Activated CD4-positive, alpha-beta T cell treated with anti-CD3 and anti-CD28 coated beads for 1 hour (primary cell): ENCODE measurements around the gene DNAI4.
"Not testable (repeated sequence)": the region's sequence is repeated elsewhere in the genome, so short reads cannot be mapped to it uniquely, and the experiment has no call there.

Source experiments
- DNase-seq: peaks from one replicate; pipeline ENCODE4 v3.0.0-alpha.2; 2020

Gene DNAI4

DNA sequence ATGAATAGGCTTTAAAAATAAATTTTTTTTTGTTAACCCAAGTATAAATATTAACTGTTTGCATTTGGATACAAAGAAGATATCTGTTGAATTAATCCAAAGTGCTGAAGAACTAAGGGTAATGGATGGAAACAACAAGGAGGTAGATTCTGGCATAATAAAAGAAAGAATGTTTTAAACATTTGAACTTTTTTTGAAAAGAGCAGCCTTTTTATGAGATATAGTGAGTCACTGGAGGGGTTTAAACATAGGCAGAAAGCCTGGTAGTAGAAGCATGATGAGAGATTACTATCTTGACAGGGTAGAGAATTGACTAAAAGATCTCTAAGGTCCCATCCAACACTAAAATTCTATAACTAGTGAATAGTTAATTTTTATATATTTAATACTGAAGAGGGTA, 2.9 kb upstream of the DNAI4 start:
- no peak for DNase-seq

DNA sequence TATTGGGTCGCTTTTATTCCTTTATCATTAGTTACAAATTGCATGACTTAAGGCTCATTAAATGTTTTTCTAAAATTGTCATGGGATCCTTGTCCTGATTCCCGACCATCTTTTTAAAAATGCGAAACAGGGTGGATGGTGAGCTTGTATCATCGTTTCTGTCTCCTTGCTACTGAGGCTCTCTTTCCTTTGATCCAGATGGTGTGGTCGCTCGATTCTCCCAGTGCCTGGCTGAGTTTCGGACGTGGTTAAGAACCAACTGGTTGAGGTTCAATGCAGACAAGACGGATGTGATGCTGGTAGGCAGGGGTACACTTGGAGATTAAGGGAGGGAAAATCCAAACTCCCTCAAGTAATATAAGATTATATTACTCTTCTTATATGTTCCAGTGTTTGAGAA, 1.3 kb upstream of the DNAI4 start:
- DNase-seq, result no peak

- no peak for DNase-seq
These were observed 878 bp upstream of the DNAI4 start for GRCh38 chr1:66925558-66925910.

DNA sequence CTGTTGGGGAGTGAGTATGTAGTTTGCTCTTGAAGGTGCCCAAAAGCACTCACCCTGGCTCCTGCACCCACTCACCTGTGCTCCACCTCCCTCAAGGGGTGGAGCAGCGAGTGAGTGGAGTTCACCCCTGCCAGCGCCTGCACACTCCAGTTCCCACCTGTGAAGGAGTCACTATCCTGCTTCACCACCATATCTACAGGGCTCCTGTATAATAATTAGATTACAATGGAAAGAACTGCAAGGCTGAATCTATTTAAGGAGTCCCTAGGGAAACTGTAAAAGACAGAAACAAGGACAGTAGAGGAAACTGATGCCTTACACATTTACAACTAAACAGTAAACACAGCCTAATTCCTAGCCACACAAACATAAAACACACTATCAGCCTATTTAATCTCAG, 4.1 kb downstream of the DNAI4 start:
- no peak for DNase-seq

DNA sequence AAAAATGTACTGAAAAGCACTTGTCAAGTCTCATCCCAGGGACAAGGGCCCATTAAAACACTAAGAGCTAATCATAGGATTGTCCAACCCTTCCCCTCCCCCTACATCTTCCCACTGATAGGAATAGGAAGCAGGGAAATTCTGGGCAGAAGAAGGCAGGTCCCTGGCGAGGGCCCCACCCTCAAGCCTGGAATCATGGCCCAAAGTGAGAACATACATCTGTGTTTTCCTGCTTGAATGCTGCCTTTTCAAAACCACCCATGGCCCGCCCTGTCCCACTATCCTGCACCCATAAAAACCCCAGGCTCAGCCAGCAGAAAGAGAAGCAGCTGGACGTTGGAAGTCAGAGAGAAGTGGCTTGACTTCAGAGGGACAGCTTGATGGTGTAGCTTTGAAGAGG, 4.8 kb downstream of the DNAI4 start:
- no peak for DNase-seq

DNA sequence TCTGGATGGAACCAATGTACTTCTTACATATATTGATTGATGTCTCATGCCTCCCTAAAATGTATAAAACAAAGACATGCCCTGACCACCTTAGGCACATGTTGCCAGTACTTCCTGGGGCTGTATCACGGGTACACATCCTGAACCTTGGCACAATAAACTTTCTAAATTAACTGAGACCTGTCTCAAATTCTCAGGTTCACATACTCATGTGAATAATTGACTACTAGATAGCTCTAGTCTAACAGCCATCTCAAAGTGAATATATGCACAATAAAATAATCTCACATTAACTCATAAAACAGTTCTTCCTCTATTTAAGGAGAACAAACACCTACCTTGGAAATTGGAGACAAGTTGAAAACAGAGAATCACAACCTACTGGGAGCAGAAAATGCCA, 5.6 kb downstream of the DNAI4 start:
- no peak for DNase-seq

DNA sequence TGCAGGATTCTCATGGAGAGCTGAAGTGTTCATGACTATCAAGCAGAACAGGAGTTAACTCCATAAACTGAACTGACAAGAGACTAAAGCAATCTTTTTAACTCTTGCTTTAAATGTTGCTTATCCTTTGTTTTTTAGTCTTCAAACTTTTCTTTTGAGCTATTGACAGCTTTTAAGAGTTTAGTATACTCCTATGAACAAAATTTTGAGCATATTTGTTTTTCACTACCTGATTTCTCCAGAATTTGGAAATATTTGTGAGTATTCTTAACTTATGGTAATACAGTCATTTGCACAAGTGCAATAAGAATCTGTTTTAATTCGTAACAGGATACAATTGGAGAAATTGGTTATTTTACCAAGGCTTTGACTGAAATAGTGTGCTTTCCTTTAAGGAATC, 7.2 kb downstream of the DNAI4 start:
- DNase-seq, result no peak

GRCh38 chr1:66916320-66916719, 8.3 kb downstream of the DNAI4 start:
- DNase-seq, result no peak

DNA sequence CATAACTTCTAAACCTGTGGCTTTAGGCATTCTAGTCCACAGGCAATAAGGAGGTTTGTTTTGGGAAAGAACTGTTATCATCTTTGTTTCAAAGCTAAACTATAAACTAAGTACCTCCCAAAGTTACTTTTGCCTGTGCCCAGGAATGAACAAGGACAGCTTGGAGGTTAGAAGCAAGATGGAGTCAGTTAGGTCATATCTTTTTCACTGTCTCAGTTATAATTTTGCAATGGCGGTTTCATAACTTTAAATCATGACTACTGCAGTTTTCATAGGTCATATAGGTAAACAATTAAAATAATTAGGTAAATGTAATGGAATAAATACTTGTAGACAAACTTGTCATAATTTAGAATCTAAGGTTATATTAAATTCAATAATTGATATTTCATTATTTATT, 9.5 kb downstream of the DNAI4 start:
- DNase-seq, result not testable (repeated sequence)

GRCh38 chr1:66893712-66894111, 30.9 kb downstream of the DNAI4 start:
- no peak for DNase-seq

GRCh38 chr1:66890621-66891020, 34.0 kb downstream of the DNAI4 start:
- DNase-seq, result no peak

DNA sequence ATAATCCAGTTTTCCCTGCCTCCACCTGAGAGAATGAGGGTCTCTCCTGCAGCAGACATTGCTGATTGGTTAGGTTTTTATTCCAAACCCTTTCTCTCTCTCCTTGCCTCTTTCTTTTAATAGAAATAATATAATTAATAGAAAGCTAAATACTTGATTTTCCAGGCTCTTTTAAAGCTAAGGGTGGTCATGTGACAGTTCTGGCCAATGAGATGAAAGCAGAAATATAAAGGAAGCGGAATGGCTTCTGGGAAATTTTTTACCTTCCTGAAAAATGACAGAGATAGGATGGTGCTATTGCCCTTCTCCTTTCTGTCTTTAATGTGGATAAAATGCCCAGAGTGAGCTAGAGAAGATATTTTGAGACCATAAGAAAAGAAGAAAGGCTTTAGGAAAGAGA, 35.6 kb downstream of the DNAI4 start:
- no peak for DNase-seq

DNA sequence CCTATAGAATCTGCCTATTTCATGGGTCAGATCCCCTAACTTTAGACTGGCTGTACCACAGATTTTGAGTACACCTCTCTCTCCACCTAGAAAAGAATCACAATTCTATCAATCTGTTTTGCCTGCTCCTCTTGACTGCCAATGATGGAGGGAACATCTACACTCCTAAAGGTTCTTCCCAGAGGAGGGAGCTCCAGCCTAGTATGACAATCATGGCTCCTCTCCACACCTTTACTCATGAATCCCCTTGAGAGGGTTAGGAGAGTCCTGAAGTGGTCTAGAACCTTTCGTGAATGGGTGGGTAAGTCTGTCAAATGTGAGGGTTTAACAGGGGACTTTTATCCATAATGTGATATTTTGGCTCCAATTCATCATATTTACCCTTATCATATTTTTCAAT, 48.0 kb downstream of the DNAI4 start:
- no peak for DNase-seq

DNA sequence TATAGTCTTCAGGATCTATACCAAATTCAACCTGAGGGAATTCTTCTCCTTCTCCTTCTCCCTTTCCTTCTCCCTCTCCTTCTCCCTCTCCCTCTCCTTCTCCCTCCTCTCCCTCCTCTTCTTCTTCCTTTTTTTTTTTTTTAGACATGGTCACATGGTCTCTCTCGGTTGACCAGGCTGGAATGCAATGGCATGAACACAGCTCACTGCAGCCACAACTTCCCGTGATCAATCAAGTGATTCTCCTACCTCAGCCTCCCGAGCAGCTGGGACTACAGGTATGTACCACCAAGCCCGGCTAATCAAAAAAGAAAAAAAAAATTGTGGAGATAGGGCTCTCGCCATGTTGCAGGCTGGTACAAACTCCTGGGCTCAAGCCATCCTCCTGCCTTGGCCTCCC, 51.5 kb downstream of the DNAI4 start:
- DNase-seq, result no peak

DNA sequence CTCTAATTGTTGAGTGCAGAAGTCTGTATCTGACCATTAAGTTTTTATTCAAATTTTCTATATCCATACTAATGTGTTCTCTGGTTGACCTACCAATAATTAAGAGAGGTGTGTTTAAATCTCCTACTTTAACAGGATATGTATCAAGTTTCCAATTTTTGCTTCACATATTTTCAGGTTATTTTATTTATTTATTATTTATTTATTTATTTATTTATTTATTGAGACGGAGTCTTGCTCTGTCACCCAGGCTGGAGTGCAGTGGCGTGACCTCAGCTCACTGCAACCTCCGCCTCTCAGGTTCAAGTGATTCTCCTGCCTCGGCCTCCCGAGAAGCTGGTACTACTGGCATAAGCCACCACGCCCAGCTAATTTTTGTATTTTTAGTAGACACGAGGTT, 52.6 kb downstream of the DNAI4 start:
- DNase-seq, result not testable (repeated sequence)

DNA sequence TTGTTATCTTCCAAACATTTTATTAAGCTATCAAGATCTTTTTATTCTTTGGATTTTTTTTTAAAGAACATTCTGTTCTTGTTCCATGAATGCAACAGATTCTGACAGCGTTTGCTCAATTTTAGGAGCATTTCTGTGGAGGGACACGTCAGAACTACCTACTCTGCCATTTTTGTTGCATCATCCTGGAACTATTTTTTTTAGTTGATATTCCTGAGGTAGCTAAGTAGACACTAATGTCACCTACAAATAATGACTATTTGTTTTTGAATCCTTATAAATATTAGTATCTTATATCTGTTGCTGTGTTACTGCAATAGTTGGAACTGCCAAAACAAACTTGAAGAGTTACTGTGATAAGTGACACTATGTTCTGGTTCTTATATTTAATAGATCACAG, 57.2 kb downstream of the DNAI4 start:
- no peak for DNase-seq

DNA sequence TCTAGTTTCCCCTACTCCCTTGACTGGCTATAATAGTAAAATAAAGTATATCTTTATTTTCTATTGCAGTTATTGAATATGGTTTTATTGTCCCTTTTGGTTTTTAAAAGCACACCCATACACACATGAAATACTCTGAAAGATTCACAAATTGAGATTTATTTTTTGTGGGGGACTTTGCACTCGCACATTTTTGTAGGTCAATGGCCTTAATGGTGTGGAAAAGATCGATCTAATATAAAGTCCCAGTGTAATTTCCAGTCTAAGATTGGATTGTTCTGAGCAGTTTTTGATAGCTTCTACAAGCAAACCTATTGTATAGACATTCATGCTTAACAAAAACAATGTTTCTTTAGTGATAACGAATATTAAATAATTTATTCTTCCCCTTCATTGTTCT, 64.1 kb downstream of the DNAI4 start:
- DNase-seq, result no peak

- DNase-seq, result no peak
These were observed 71.3 kb downstream of the DNAI4 start for GRCh38 chr1:66853379-66853778.

DNA sequence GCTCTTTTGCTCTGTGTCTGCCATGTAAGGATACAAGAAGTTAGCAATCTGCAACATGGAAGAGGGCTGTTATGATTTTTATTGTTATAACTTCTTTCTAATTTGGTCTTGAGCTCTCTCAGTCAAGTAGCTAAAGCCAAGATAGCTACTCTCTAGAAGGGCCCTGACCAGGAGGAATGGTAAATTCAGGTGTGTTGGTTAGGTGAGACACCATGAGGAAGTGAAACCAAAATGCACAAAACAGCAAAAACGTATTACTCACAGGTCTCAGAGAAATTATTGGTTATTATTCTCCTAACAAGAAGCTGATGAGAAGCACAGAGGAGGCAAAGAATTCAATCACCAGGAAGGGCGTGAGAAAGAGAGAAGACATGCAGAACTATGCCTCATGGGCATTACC, 71.8 kb downstream of the DNAI4 start:
- DNase-seq, result no peak

GRCh38 chr1:66850989-66851388, 73.7 kb downstream of the DNAI4 start:
- no peak for DNase-seq

DNA sequence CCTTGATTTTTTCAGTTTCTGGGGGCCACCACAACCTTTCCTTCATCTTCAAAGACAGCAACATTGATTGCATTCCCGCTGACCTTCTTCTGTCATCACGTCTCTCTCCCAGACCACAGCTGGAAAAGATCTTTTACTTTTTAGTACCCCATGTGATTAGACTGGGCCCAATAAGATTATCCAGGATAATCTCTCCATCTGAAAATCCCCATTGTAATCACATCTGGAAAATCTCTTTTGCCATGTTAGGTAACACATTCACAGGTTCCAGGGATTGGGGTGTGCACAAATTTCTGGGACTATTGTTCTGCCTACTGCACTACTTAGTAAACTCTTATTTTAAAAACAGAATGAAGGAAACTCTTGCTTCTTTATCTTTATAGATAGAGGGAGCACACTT, 76.5 kb downstream of the DNAI4 start:
- DNase-seq, result no peak

DNA sequence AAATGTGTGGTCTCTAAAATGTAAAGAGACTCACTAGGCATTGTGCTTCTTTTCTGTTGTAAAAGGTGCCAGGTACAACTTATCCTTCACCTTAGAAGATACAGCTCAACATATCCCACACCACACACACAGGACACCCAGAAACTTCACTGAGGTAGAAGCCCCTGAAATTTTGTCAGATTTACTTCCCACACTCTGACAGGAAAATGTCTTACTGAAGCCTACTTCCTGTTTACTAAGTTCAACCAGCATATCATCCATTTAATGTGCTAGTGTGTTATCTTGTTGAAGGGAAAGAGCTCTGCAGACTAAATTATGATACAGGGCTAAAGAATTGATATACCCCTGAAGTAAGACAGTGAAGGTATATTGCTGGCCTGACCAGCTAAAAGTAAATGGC, 83.7 kb downstream of the DNAI4 start:
- no peak for DNase-seq

GRCh38 chr1:66834926-66835325, 89.7 kb downstream of the DNAI4 start:
- DNase-seq, result no peak

DNA sequence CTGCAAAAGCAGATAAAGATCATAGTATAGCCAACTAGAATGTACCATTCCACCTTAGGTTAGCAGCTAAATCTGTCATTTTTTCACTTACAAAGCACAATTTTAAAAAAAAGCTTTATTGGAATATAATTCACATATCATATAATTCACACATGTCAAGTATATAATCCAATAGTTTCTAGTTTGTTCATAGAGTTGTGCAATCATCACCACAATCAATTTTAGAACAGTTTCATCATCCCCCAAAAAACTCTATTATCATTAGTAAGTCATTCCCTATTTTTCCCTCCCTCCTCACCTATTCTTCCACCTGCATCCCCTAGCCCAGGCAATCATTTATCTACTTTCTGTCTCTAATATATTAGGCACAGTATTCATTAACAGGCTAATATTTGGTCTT, 91.5 kb downstream of the DNAI4 start:
- no peak for DNase-seq

DNA sequence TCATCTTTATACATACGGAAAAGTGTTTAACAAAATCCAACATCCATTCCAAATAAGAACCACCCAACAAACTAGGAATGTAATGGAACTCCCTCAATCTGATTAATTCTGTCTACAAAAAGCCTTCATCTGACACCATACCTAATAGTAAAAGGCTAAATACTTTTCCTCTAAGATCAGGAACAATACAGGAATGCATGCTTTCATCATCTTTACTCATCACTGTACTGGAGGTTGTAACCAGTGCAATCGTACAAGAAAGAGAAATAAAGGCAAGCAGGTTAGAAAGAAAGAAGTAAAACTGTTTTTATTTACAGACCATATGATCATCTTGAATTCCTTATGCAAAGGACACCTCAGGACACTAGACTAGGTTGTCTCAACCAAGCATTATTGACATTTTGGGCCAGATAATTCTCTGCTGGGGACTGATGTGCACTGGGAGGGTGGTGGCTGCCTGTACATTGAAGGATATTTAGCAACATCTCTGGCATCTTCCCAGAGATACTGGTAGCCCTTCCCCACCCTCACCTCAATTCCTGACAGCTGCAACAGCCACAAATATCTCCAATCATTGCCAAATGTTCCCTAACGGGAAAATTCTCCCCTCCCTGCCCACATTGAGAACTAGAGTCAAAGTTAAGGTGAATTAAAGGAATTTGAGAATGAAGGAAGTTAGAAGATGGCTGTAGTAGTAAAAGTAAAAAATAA, 93.0 kb downstream of the DNAI4 start:
- no peak for DNase-seq

- DNase-seq, result no peak
These were observed 99.9 kb downstream of the DNAI4 start for GRCh38 chr1:66824771-66825170.
